NCI-H1694 (cell line): ENCODE data around the gene RPUSD3.

Experiments
- DNase-seq: peaks from one replicate; lab custom pipeline; 2025; lab: John Stamatoyannopoulos, UW

Gene RPUSD3

DNA sequence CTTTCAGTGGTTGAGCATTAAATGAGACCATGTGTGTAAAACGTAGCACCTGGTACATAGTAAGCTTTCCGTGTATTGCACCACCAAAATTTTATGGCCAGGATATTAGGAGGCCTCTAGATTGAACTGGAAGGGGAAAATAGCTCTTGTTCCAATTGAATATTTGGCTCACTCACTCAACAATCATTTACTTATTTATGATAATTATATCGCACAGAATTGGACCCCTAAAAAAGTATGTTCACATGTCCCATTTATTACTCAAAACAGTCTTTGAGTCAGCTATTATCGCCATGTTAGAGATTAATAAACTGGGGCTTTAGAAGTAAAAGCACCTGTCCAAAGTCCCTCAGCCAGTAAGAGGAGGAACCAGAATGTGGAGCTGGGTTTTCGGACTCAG, 38.8 kb downstream of the RPUSD3 start:
- DNase-seq: no peak

DNA sequence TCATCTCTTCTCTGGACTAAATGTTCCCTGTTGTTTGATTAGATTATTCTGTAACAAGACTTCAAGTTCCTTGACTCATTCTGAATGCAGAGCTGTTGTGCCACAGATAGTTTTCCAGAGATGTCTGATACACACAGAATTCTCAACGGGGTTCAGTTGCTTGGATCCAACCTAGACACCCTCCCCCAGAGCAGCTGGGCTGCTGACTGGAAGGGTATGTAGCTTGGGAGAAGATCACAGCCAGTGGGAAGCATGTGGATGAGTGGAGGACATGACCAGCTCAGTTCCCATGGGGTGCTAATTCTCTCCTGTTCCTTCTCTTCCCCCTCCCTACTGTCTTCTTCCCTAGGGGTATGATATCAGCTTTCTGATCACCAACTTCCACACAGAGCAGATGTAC, 40.3 kb downstream of the RPUSD3 start:
- no peak for DNase-seq

DNA sequence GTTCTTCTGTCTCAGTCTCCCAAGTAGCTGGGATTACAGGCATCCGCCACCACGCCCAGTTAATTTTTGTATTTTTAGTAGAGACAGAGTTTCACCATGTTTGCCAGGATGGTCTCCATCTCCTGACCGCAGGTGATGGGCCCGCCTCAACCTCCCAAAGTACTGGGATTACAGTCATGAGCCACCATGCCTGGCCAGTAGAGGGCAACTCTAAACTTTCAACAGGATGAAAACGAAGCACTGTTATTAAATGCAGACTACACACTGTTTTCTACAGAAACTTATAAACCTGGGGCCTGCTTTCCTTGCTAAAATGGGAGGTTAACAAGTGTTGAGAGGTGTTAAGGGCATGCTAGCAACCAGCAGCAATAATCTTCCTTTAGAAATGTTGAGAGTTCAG, 43.3 kb downstream of the RPUSD3 start:
- no peak for DNase-seq

DNA sequence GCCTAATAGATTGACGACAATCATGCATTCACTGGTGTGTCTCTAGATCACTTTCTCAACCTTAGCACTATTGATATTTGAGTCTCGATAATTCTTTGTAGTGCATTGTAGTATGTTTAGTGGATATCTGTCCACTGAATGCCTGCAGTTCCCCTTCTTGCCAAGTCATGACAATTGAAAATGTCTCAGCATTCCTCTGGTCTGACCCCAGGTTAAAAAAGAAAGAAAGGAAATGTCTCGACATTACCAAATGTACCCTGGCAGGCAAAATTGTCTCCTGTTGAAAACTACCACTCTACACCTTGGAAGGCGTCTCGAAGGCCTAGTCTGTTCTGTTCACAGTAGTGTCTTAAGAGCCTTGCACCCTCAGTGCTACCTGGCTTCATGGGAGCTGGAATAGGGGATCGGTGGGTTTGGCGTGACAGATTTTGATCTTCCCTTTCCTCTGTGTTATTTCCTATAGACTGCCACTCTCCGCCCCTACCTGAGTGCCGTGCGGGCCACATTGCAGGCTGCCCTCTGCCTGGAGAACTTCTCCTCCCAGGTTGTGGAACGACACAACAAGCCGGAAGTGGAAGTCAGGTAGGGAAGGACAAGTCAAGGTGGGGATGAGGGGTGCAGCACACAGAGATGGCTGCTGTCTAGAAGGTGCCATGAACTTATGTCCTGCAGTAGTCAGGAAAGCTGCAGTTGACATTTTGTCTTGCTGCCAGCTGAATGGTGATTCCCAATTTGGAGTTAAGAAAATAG, 46.4 kb downstream of the RPUSD3 start:
- no peak for DNase-seq

DNA sequence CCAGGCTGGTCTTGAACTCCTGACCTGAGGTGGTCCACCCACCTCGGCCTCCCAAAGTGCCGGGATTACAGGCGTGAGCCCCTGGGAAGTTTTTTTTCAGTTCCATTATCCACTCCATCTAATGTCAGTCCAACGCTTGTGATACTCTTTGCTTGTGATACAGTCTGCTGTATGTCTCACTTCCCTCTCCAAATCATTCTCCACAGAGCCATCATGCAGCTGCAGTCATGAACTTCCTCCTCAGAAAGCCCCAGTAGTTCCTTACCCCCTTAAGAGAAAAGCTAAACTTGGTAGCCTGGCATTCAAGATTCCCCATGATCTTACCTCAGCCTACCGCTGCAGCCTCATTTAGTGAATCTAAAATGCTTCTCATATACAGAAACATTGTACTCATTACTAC, 48.6 kb downstream of the RPUSD3 start:
- DNase-seq: no peak

DNA sequence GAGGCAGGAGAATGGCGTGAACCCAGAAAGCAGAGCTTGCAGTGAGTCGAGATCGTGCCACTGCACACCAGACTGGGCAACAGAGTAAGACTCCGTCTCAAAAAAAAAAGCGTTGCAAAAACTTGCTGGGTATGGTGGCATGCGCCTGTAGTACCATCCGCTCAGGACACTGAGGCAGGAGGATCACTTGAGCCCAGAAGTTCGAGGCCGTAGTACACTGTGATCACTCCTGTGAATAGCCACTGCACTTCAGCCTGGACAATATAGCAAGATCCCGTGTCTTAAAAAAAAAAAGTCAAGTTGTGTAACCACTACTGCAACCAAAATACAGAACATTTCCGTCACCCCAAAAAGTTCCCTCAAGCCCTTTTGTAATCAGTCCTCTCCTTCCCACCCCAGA, 49.4 kb downstream of the RPUSD3 start:
- DNase-seq: no peak

DNA sequence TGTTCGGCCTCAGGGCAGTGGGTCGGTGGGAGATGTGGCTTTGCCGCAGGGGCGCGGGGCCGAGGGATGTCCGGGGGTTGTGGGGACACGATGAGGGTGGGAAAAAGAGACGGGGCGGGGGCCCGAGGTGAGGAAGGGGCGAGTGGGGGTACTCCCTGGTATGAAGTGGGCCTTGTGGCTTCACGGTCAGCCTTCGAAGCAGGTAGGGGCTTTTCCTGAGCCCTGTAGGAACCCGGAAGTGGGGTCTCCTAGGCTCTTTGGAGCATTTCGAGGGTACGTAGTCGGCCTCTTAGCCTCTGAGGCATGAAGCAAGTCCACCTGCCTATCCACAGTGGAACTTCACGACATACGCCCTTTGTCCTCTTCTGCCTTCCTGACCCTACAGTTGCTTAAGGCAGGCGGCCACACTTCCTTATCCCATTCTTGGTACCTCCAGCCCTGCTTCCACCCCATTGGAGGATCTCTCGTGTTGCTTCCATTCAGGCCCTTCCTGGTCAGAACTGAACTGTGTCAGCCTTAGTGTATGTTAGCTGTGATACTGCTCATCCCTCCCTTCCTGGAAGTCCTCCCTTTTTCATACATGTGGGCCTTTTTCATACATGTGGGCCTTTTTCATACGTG, 50.5 kb downstream of the RPUSD3 start:
- no peak for DNase-seq

DNA sequence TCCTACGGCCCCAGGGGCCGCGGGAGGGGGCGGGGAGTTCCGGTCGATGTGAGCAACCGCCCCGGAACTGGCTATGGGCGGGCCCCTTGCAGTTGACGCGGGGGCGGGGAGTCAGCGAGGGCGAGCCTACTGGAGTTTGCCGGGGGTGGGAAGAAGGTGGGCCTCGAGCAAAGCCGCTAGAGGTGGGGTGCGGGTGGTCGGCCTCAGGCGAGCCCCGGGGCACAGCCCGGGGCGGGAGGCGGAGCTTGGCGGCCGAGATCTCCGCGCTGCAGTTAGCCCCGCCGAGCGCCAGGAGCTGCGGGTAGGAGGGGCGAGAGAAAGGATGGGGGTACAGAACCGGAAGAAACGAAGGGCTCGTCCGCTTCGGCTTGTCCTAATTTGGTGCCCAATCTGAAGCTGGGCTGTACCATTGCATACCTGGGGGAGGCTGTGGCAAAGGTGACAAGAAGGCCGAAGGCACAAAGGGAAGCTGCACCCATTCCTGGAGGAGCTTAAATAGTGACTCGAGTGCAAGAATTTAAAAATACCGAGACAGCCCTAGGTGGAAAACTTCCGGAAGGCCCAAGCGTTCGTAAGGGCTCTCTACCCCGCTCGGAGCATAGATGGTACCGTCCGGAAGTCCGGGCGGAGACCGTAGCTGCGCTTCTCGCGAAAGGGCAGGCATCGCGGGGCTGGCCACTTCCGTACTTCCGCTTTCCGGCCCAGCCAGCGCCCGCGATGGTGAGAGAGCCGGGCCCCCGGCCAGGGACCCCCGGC, 51.2 kb downstream of the RPUSD3 start, which contains the start of the genes ARPC4 and TADA3:
Gene ARPC4, plus strand, starts transcription at position 678 of the 756 bp plus-strand sequence. Its CDS starts 40 bp downstream, at position 718.
Gene TADA3, minus strand, starts transcription at position 69 of the 756 bp plus-strand sequence. CDS start 1,007 bp downstream, outside the sequence.
- DNase-seq: peak; percentile 47

DNA sequence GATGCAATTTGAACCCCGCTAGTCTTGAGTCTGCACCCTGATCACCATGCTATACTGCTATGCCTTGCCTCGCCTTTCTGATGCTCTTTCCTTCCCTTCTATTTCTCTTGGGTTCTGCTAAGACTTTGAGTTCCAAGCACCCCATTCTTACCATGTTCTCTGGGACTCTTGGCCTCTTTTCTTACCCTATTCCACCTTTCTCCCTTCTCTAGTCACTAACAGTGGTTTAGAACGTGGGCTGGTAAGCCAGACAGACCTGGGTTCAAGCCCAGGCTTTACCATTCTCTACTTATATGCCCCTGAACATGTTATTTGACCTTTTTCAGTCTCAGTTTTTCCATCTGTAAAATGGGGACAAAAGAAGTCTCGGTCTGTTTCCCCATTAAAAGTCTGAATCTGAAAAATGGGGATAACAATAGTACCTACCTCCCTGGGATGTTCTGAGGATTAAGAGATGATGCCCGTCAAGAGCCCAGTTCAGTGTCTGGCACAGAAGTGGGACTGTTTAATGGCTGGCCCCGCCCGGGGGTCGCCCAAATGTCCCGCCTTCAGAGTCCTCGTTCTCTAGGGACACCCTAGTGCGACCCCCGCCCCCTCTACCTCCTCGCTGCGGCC, 51.9 kb downstream of the RPUSD3 start:
- DNase-seq: no peak

DNA sequence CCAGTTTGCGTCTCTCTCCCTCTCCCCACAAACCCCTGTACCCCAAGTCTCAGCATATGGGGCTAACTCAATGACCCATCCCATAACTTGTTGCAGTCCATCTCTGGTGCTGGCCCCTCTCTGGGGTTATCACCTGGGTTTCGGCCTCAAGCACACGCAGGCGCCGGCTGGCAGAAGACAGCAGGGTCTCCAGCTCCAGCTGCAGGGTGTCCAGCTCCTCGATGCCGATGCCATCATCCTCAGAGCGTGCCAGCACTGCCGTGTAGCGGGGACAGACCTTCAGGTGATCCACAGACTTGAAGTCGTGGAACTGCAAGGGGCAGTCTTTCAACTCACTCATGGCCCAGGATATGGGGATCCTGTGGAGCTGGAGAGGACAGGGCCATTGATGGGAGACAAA, 52.7 kb downstream of the RPUSD3 start:
- no peak for DNase-seq
